ENCODE measurements around the gene GHRHR. TPM values are rescaled to one million over a fixed set of nuclear protein-coding genes. Genes with fewer than 3 reads are reported as not detected.

Gene GHRHR
- total and polyA plus RNA-seq, 4 donors = 1.3 to 3.3 (median 1.4) TPM; not detected in 1

GRCh38 chr7:30968747-30969603, 5.2 kb downstream of the GHRHR start:
- DNase-seq = peak in 1 of 2 donors; percentile 9
- no peaks in the 10 kb centered on the region for H3K36me3 ChIP-seq (ENCODE audit: control insufficient read depth in 1 of 2, insufficient read depth in 2 of 2, low read length in 1 of 2)
- no peaks in the 10 kb centered on the region for H3K4me1 ChIP-seq (ENCODE audit: control insufficient read depth in 1 of 2, insufficient read depth in 2 of 2, low read length in 2 of 2)
- H3K27me3 ChIP-seq (ENCODE audit: control insufficient read depth in 1 of 2, insufficient read depth in 2 of 2, low read length in 1 of 2) = no peaks in the 10 kb centered on the region
- intact Hi-C loops (cut with DNase I) = no loop called here
- no peak overlapping the region for H3K4me3 ChIP-seq (ENCODE audit: low read length in 2 of 2)
- no peak for ATAC-seq (ENCODE audit: low FRiP score)
- H3K27ac ChIP-seq (ENCODE audit: low read depth in 1 of 2, low read length in 2 of 2) = no peak overlapping the region
- H3K9me3 ChIP-seq (ENCODE audit: control insufficient read depth, low read length) = no peaks in the 10 kb centered on the region
- 92 to 94% methylated on average over 7 of the region's 7 CpGs for WGBS, 2 donors

GRCh38 chr7:30969604-30969970, 5.8 kb downstream of the GHRHR start:
- no peaks in the 10 kb centered on the region for H3K27me3 ChIP-seq (ENCODE audit: control insufficient read depth in 1 of 2, insufficient read depth in 2 of 2, low read length in 1 of 2)
- no peaks in the 10 kb centered on the region for H3K9me3 ChIP-seq (ENCODE audit: control insufficient read depth, low read length)
- WGBS, 2 donors = 92 to 100% methylated on average over 1 of the region's 1 CpG
- no peak overlapping the region for H3K4me3 ChIP-seq (ENCODE audit: low read length in 2 of 2)
- ATAC-seq (ENCODE audit: low FRiP score) = peak; percentile 12
- no peaks in the 10 kb centered on the region for H3K4me1 ChIP-seq (ENCODE audit: control insufficient read depth in 1 of 2, insufficient read depth in 2 of 2, low read length in 2 of 2)
- DNase-seq = no peak
- H3K36me3 ChIP-seq (ENCODE audit: control insufficient read depth in 1 of 2, insufficient read depth in 2 of 2, low read length in 1 of 2) = no peaks in the 10 kb centered on the region
- intact Hi-C loops (cut with DNase I) = no loop called here
- H3K27ac ChIP-seq (ENCODE audit: low read depth in 1 of 2, low read length in 2 of 2) = no peak overlapping the region

- no peak for ATAC-seq (ENCODE audit: low FRiP score)
- intact Hi-C loops (cut with DNase I) = no loop called here
- no peaks in the 10 kb centered on the region for H3K4me1 ChIP-seq (ENCODE audit: control insufficient read depth in 1 of 2, insufficient read depth in 2 of 2, low read length in 2 of 2)
- WGBS, 2 donors = 93 to 96% methylated on average over 5 of the region's 5 CpGs
- no peak overlapping the region for H3K4me3 ChIP-seq (ENCODE audit: low read length in 2 of 2)
- no peak for DNase-seq
- H3K36me3 ChIP-seq (ENCODE audit: control insufficient read depth in 1 of 2, insufficient read depth in 2 of 2, low read length in 1 of 2) = no peaks in the 10 kb centered on the region
- no peaks in the 10 kb centered on the region for H3K27me3 ChIP-seq (ENCODE audit: control insufficient read depth in 1 of 2, insufficient read depth in 2 of 2, low read length in 1 of 2)
- H3K27ac ChIP-seq (ENCODE audit: low read depth in 1 of 2, low read length in 2 of 2) = no peak overlapping the region
- H3K9me3 ChIP-seq (ENCODE audit: control insufficient read depth, low read length) = no peaks in the 10 kb centered on the region
Measured at GRCh38 chr7:30970074-30970473, 6.3 kb downstream of the GHRHR start.

- DNase-seq (no peak), ATAC-seq (ENCODE audit: low FRiP score) (no peak)
- intact Hi-C loops (cut with DNase I) = no loop called here
- Histone ChIP-seq H3K36me3 (ENCODE audit: control insufficient read depth in 1 of 2, insufficient read depth in 2 of 2, low read length in 1 of 2) (no peaks in the 10 kb centered on the region), H3K9me3 (ENCODE audit: control insufficient read depth, low read length) (no peaks in the 10 kb centered on the region), H3K4me3 (ENCODE audit: low read length in 2 of 2) (no peak overlapping the region), H3K4me1 (ENCODE audit: control insufficient read depth in 1 of 2, insufficient read depth in 2 of 2, low read length in 2 of 2) (no peaks in the 10 kb centered on the region), H3K27ac (ENCODE audit: low read depth in 1 of 2, low read length in 2 of 2) (no peak overlapping the region), H3K27me3 (ENCODE audit: control insufficient read depth in 1 of 2, insufficient read depth in 2 of 2, low read length in 1 of 2) (no peaks in the 10 kb centered on the region)
- WGBS, 2 donors = 60 to 62% methylated on average over 6 of the region's 6 CpGs
Measured at GRCh38 chr7:30970594-30971094, 6.9 kb downstream of the GHRHR start.

- 55 to 65% methylated on average over 3 of the region's 3 CpGs for WGBS, 2 donors
- ATAC-seq (ENCODE audit: low FRiP score) = no peak
- intact Hi-C loops (cut with DNase I) = no loop called here
Measured at GRCh38 chr7:30971440-30971839, 7.7 kb downstream of the GHRHR start.

GRCh38 chr7:30971840-30972563, 8.2 kb downstream of the GHRHR start:
- no peaks in the 10 kb centered on the region for H3K4me1 ChIP-seq (ENCODE audit: control insufficient read depth in 1 of 2, insufficient read depth in 2 of 2, low read length in 2 of 2)
- intact Hi-C loops (cut with DNase I) = no loop called here
- DNase-seq (peak in 1 of 2 donors; percentile 41), ATAC-seq (ENCODE audit: low FRiP score) (no peak)
- WGBS, 2 donors = 66% methylated on average over 15 of the region's 15 CpGs
- H3K36me3 ChIP-seq (ENCODE audit: control insufficient read depth in 1 of 2, insufficient read depth in 2 of 2, low read length in 1 of 2) = no peaks in the 10 kb centered on the region
- H3K9me3 ChIP-seq (ENCODE audit: control insufficient read depth, low read length) = no peaks in the 10 kb centered on the region
- no peak overlapping the region for H3K27ac ChIP-seq (ENCODE audit: low read depth in 1 of 2, low read length in 2 of 2)
- no peak overlapping the region for H3K4me3 ChIP-seq (ENCODE audit: low read length in 2 of 2)
- H3K27me3 ChIP-seq (ENCODE audit: control insufficient read depth in 1 of 2, insufficient read depth in 2 of 2, low read length in 1 of 2) = no peaks in the 10 kb centered on the region

More at GRCh38 chr7:30971440-30971839, 7.7 kb downstream of the GHRHR start:
- DNase-seq = peak in 1 of 2 donors; percentile 10
- H3K36me3 ChIP-seq (ENCODE audit: control insufficient read depth in 1 of 2, insufficient read depth in 2 of 2, low read length in 1 of 2) = no peaks in the 10 kb centered on the region
- H3K4me1 ChIP-seq (ENCODE audit: control insufficient read depth in 1 of 2, insufficient read depth in 2 of 2, low read length in 2 of 2) = no peaks in the 10 kb centered on the region
- no peak overlapping the region for H3K4me3 ChIP-seq (ENCODE audit: low read length in 2 of 2)
- H3K9me3 ChIP-seq (ENCODE audit: control insufficient read depth, low read length) = no peaks in the 10 kb centered on the region
- no peaks in the 10 kb centered on the region for H3K27me3 ChIP-seq (ENCODE audit: control insufficient read depth in 1 of 2, insufficient read depth in 2 of 2, low read length in 1 of 2)
- no peak overlapping the region for H3K27ac ChIP-seq (ENCODE audit: low read depth in 1 of 2, low read length in 2 of 2)

GRCh38 chr7:30973292-30973691, 9.5 kb downstream of the GHRHR start:
- Histone ChIP-seq H3K36me3 (ENCODE audit: control insufficient read depth in 1 of 2, insufficient read depth in 2 of 2, low read length in 1 of 2) (no peaks in the 10 kb centered on the region), H3K9me3 (ENCODE audit: control insufficient read depth, low read length) (no peaks in the 10 kb centered on the region), H3K27ac (ENCODE audit: low read depth in 1 of 2, low read length in 2 of 2) (no peak overlapping the region), H3K4me3 (ENCODE audit: low read length in 2 of 2) (no peak overlapping the region), H3K27me3 (ENCODE audit: control insufficient read depth in 1 of 2, insufficient read depth in 2 of 2, low read length in 1 of 2) (no peaks in the 10 kb centered on the region), H3K4me1 (ENCODE audit: control insufficient read depth in 1 of 2, insufficient read depth in 2 of 2, low read length in 2 of 2) (no peaks in the 10 kb centered on the region)
- ATAC-seq (ENCODE audit: low FRiP score) = no peak
- DNase-seq = peak in 1 of 2 donors; percentile 26
- WGBS, 2 donors = 87 to 93% methylated on average over 3 of the region's 3 CpGs
- intact Hi-C loops (cut with DNase I) = no loop called here

- intact Hi-C loops (cut with DNase I) = loop anchor here in 1 of 2 donors (1.0 kb wide), 1 partner anchor 174 kb away; no protein-coding TSS in a partner anchor
- Histone ChIP-seq H3K27ac (ENCODE audit: low read depth in 1 of 2, low read length in 2 of 2) (no peak overlapping the region), H3K27me3 (ENCODE audit: control insufficient read depth in 1 of 2, insufficient read depth in 2 of 2, low read length in 1 of 2) (no peaks in the 10 kb centered on the region), H3K4me3 (ENCODE audit: low read length in 2 of 2) (no peak overlapping the region), H3K36me3 (ENCODE audit: control insufficient read depth in 1 of 2, insufficient read depth in 2 of 2, low read length in 1 of 2) (no peaks in the 10 kb centered on the region), H3K9me3 (ENCODE audit: control insufficient read depth, low read length) (no peaks in the 10 kb centered on the region), H3K4me1 (ENCODE audit: control insufficient read depth in 1 of 2, insufficient read depth in 2 of 2, low read length in 2 of 2) (no peaks in the 10 kb centered on the region)
- ATAC-seq (ENCODE audit: low FRiP score) (no peak), DNase-seq (peak in 1 of 2 donors; percentile 42)
- 96 to 98% methylated on average over 18 of the region's 18 CpGs for WGBS, 2 donors
Measured at GRCh38 chr7:30973791-30974604, 10.2 kb downstream of the GHRHR start.

Data from aorta (tissue), 5 donors.